NB4 (cell line): Measurements from ENCODE around the gene MIEN1.

Experiments used
- CTCF ChIP-seq: IDR thresholded peaks from one replicate; pipeline ENCODE4 v1.5.1; 2012; ENCODE audit warnings: low read depth, low read length
- MAX ChIP-seq: IDR thresholded peaks from 2 replicates; pipeline ENCODE4 v1.6.1; 2011; ENCODE audit warnings: low read depth, low read length
- POLR2A ChIP-seq: IDR thresholded peaks from 2 replicates; pipeline ENCODE4 v1.6.1; 2011; ENCODE audit warnings: mild to moderate bottlenecking; ENCODE audit not compliant: insufficient read length; ENCODE audit errors: extremely low read depth

GRCh38 chr17:39735882-39736281 lies 5.5 kb upstream of the MIEN1 start:
- TF ChIP-seq CTCF (no peak), POLR2A (no peak), MAX (no peak)
